Hematopoietic multipotent progenitor cell treated with erythropoietin and hydrocortisone succinate and interleukin-3 and kit ligand, for 15 days (in vitro differentiated cells): Measurements from ENCODE around the gene ANKRD1.
"Not testable (repeated sequence)": the region's sequence is repeated elsewhere in the genome, so short reads cannot be mapped to it uniquely, and the experiment has no call there.

Experiments
- DNase-seq: peaks from one replicate; pipeline ENCODE4 v3.0.0-alpha.2; 2015; ENCODE audit warnings: low spot score

Gene ANKRD1

GRCh38 chr10:90912174-90912573 is 8.7 kb downstream of the ANKRD1 start:
- no peak for DNase-seq

GRCh38 chr10:90911133-90912051 is 9.5 kb downstream of the ANKRD1 start:
- peak; percentile 59 for DNase-seq

GRCh38 chr10:90906596-90906995 is 14.3 kb downstream of the ANKRD1 start:
- no peak for DNase-seq

- DNase-seq = no peak
Measured at GRCh38 chr10:90905925-90906324, 15.0 kb downstream of the ANKRD1 start.

GRCh38 chr10:90896916-90897315 is 24.0 kb downstream of the ANKRD1 start:
- DNase-seq = not testable (repeated sequence)

GRCh38 chr10:90893190-90893589 is 27.7 kb downstream of the ANKRD1 start:
- DNase-seq = no peak

- DNase-seq = no peak
Measured at GRCh38 chr10:90890347-90890746, 30.5 kb downstream of the ANKRD1 start.

- DNase-seq = no peak
Measured at GRCh38 chr10:90889636-90890035, 31.3 kb downstream of the ANKRD1 start.

- DNase-seq = no peak
Measured at GRCh38 chr10:90888387-90888786, 32.5 kb downstream of the ANKRD1 start.

GRCh38 chr10:90887555-90887954 is 33.3 kb downstream of the ANKRD1 start:
- DNase-seq = no peak

GRCh38 chr10:90885176-90885575 is 35.7 kb downstream of the ANKRD1 start:
- no peak for DNase-seq

- DNase-seq = no peak
Measured at GRCh38 chr10:90884431-90884830, 36.5 kb downstream of the ANKRD1 start.

GRCh38 chr10:90880059-90880719 is 40.7 kb downstream of the ANKRD1 start:
- DNase-seq = peak; percentile 63

- no peak for DNase-seq
Measured at GRCh38 chr10:90879062-90879461, 41.8 kb downstream of the ANKRD1 start.

GRCh38 chr10:90872648-90873020 is 48.3 kb downstream of the ANKRD1 start:
- peak; percentile 11 for DNase-seq

- peak; percentile 73 for DNase-seq
Measured at GRCh38 chr10:90871766-90872647, 48.9 kb downstream of the ANKRD1 start, which contains the start of gene RPP30. TSS of gene RPP30 (plus strand) at chr10:90871974. CDS start at chr10:90871987, 13 bp downstream.

- DNase-seq = peak; percentile 24
Measured at GRCh38 chr10:90871279-90871765, 49.6 kb downstream of the ANKRD1 start.

- DNase-seq = no peak
Measured at GRCh38 chr10:90866050-90866598, 54.8 kb downstream of the ANKRD1 start.

GRCh38 chr10:90865401-90865800 is 55.5 kb downstream of the ANKRD1 start:
- no peak for DNase-seq

GRCh38 chr10:90862908-90863514 is 57.9 kb downstream of the ANKRD1 start:
- DNase-seq = no peak
